ENCODE measurements around the gene MACC1. TPM values are rescaled to one million over a fixed set of nuclear protein-coding genes. Genes with fewer than 3 reads are reported as not detected.
"Not testable (repeated sequence)": the region's sequence is repeated elsewhere in the genome, so short reads cannot be mapped to it uniquely, and the experiment has no call there.

MACC1 gene
- total RNA-seq, 2 experiments from 2014 or later = 0.34 to 0.44 TPM

DNA sequence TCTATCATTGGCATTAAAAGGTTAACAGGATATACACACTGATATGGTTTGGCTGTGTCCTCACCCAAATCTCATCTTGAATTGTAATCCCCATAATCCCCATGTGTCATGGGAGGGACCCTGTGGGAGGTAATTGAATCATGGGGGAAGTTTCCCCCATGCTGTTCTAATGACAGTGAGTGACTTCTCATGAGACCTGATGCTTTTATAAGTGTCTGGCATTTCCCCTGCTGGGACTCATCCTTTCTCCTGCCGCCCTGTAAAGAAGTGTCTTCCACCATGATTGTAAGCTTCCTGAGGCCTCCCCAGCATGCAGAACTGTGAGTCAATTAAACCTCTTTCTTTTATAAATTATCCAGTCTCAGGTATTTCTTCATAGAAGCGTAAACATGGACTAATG lies 9.4 kb downstream of the MACC1 start:
- POLR2A ChIA-PET; H3K4me1 Mint-ChIP-seq; H3K36me3 Mint-ChIP-seq; H3K27ac Mint-ChIP-seq; H3K27me3 Mint-ChIP-seq; DNase-seq; H3K9me3 Mint-ChIP-seq; ATAC-seq (ENCODE audit: low read depth); H3K4me3 Mint-ChIP-seq: not testable (repeated sequence)

DNA sequence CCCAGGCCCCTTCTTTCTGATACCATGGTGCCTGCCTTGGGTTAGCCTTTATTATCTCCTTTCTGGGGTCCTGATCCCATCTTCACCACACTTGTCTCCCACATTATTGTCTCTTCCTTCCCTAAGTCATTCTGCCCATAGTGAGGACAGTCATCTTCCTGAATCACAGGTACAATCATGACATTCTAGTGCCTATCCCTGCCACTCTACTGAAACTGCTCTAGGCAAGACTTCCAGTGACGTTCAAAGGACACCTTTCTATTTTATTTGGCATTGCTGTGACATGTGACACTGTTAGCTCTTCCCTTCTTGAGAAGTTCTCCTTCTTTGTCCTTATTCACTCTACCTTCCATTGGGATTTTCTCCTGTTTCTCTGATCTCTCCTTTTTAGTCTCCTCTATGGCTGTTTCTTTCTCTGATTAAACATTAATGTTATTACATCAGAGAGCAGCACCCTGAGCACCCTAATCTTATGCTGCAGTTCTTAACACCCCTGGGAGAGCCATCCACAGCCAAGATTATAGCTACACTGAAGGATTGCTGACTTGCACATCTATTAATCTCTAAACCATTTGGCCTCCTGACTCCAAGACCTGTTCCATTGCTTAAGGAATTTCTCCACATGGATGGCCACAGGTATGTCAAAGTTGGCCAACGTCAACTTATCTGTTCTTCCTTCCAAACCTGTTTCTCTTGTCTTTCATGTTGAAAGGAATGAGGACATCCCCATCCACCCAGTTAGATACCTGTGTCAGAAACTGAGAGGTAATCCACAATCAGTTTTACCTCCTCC lies 10.9 kb downstream of the MACC1 start:
- no peak for ATAC-seq (ENCODE audit: low read depth)

DNA sequence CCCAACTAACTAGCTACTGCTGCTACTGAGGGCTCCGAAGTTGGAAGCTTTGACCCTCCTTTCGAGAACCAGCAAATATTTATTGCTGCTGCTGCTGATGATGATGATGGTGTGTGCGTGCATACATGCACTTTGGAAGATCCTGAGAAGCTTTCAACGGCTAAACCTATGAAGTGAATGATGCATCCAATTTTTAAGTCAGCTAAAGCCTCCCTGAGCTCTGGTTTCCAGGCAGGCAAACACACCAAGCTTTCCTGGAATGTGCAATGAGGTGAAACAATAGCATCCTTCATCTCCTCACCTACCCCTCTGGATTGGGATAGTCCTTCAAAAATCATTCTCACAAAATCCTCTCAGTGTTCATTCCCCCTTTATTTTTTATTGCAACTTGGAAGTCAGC lies 13.9 kb downstream of the MACC1 start:
- POLR2A ChIA-PET = no interaction called here
- Mint-ChIP-seq H3K4me3 (no peak overlapping the region), H3K36me3 (no peaks in the 10 kb centered on the region), H3K27me3 (no peaks in the 10 kb centered on the region), H3K9me3 (peaks cover 3% of the 10 kb centered on the region), H3K27ac (no peak overlapping the region), H3K4me1 (peaks cover 4% of the 10 kb centered on the region)
- ATAC-seq (ENCODE audit: low read depth) = no peak
- DNase-seq = no peak

More for the DNA sequence above, 10.9 kb downstream of the MACC1 start:
- no peaks in the 10 kb centered on the region for H3K4me1 Mint-ChIP-seq
- no peak for DNase-seq
- POLR2A ChIA-PET = no interaction called here
- no peaks in the 10 kb centered on the region for H3K27me3 Mint-ChIP-seq
- H3K9me3 Mint-ChIP-seq = peaks cover 8% of the 10 kb centered on the region
- no peak overlapping the region for H3K27ac Mint-ChIP-seq
- no peak overlapping the region for H3K4me3 Mint-ChIP-seq
- peaks cover 2% of the 10 kb centered on the region for H3K36me3 Mint-ChIP-seq

DNA sequence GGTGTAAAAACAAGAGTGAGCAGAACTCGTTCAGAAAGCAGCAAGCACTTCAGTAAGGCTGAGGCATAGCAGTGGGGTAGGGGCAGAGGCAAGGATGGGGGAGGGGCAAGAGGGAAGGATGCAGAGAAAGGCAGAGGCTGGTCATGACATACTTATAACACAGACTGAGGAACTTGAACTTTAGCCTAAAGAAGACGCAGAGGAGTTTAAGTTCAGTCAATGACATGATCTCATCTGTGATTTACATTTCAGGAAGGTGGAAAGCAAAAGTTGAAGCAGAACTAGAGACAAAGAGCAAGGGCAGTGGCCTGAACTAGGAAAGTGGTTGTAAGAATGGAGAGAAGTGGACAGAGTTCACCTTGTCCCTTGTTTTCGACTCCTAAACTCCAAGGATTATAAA lies 15.8 kb downstream of the MACC1 start:
- POLR2A ChIA-PET = no interaction called here
- Mint-ChIP-seq H3K4me3 (no peak overlapping the region), H3K4me1 (peaks cover 4% of the 10 kb centered on the region), H3K27ac (no peak overlapping the region), H3K9me3 (no peaks in the 10 kb centered on the region), H3K36me3 (peaks cover 1% of the 10 kb centered on the region), H3K27me3 (no peaks in the 10 kb centered on the region)
- ATAC-seq (ENCODE audit: low read depth) (no peak), DNase-seq (no peak)

DNA sequence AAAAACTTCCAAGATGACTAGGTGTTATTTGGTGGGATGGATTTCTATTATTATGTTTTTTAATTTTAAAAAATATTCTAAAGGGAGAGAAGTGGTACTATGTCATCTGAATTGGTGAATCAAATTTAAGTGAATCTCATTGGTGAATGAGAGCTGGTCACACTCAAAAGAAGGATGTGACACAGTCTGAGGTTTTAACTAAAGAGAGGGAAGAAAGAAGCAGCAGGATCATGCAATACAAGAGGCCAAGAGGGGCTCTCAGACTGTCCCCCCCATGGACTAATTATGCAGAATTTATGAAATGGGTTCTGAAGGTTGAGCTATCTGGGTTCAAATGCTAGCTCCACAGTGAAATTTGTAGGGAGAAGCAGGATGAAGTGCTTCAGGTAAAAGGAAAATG lies 16.2 kb downstream of the MACC1 start:
- no peak overlapping the region for H3K27ac Mint-ChIP-seq
- no peaks in the 10 kb centered on the region for H3K27me3 Mint-ChIP-seq
- ATAC-seq (ENCODE audit: low read depth) (no peak), DNase-seq (no peak)
- H3K4me3 Mint-ChIP-seq = no peak overlapping the region
- H3K36me3 Mint-ChIP-seq = peaks cover 1% of the 10 kb centered on the region
- POLR2A ChIA-PET = no interaction called here
- H3K4me1 Mint-ChIP-seq = peaks cover 4% of the 10 kb centered on the region
- no peaks in the 10 kb centered on the region for H3K9me3 Mint-ChIP-seq

DNA sequence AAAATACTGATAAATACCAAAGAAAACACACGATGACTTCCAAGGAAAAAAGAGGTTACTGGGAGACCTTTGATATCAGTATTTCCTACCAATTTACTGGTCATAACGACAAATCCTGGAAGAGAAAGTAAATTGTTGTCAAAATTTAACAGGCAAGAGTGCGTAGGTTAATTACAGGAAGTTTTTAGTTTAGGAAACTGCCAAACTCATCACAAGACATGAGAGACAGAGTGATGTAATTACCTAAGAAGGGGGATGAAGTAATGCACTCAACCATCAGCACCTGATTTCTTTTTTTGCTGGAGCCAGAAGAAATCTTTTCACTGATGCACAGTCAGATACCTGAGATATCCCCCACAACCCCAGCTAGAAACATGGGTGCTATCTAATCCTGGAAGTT lies 16.8 kb downstream of the MACC1 start:
- H3K9me3 Mint-ChIP-seq = no peaks in the 10 kb centered on the region
- no peak for ATAC-seq (ENCODE audit: low read depth)
- no peak for DNase-seq
- no peak overlapping the region for H3K4me3 Mint-ChIP-seq
- peaks cover 4% of the 10 kb centered on the region for H3K4me1 Mint-ChIP-seq
- POLR2A ChIA-PET = no interaction called here
- H3K27me3 Mint-ChIP-seq = no peaks in the 10 kb centered on the region
- H3K27ac Mint-ChIP-seq = no peak overlapping the region
- peaks cover 1% of the 10 kb centered on the region for H3K36me3 Mint-ChIP-seq

DNA sequence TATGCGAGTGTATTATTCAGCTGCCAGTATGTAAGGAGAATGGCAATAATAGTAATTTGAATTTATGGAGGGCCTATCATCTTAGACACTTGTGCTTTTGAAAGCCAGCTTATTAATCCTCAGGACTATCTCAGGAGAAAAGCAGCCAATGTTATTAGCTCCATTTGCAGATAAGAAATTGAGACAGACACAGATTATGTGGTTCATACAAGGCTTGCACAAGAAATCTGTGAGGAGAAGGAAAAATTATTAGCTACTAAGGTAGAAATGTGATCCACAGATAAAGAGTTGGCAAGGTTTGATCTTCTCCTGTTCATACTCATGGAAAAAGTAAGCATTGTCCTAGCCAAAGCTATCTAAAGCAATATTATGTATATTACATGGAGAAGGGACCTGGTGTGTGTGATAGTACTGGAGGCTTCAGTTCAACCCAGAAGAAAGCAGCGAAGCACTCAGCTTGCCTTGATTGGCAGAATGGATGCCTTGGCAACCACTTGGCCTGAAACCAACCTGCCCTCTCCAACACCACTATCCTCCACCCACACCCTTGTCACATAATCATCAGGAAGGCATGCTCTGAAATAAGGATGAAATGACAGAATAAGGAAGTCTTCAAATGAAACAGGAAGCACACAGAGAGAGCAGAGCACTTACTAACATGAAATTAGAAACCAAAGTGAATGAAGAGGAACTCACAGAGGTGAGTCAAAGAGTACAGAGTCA lies 18.0 kb downstream of the MACC1 start:
- DNase-seq = no peak
- peak overlapping the region; percentile 1 for H3K27ac Mint-ChIP-seq
- H3K4me3 Mint-ChIP-seq = peak overlapping the region; percentile 30
- ATAC-seq (ENCODE audit: low read depth) = peak; percentile 58
- POLR2A ChIA-PET = no interaction called here
- H3K9me3 Mint-ChIP-seq = no peaks in the 10 kb centered on the region
- H3K4me1 Mint-ChIP-seq = peaks cover 4% of the 10 kb centered on the region
- H3K27me3 Mint-ChIP-seq = no peaks in the 10 kb centered on the region
- H3K36me3 Mint-ChIP-seq = peaks cover 1% of the 10 kb centered on the region

DNA sequence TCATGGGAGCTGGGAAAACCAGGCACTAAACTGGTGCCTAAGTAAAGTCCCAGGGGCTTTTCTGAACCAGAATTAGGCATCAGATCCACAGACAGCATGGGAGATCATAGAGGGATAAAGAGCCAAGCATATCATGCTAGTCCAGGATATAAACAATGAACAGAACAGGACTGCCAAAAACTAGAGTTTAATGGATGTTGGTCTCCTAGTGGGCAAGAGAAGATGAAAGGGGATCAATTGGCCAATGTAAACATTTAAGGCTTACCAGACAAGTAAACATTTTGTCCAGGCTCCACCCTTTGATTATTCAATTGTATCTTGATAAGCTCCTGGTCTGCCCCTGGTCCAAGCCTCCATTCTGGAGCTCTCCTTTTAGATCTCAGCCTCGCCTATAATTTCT lies 18.9 kb downstream of the MACC1 start:
- POLR2A ChIA-PET = no interaction called here
- Mint-ChIP-seq H3K27me3 (no peaks in the 10 kb centered on the region), H3K4me1 (peaks cover 4% of the 10 kb centered on the region), H3K9me3 (no peaks in the 10 kb centered on the region), H3K4me3 (no peak overlapping the region), H3K27ac (no peak overlapping the region), H3K36me3 (peaks cover 1% of the 10 kb centered on the region)
- DNase-seq (no peak), ATAC-seq (ENCODE audit: low read depth) (no peak)

DNA sequence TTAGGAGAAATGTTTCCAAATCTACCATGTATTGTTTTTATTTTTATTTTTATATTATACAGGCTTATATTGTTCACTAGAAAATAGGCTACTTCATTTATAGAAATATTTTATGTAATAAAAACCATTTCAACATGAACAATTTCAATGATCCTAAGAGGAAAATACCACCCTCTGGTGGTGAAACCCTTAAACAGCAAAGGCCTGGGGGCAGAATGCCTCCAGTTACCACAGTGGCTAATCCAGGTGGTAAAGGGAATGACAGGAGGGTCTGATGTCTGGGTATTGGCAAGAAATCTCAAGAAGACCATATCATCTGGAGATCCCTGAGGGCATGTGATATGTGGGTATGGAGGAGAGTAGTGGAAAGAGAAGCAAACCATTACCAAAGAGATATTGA lies 19.3 kb downstream of the MACC1 start:
- H3K4me1 Mint-ChIP-seq = peaks cover 4% of the 10 kb centered on the region
- DNase-seq (no peak), ATAC-seq (ENCODE audit: low read depth) (no peak)
- peaks cover 1% of the 10 kb centered on the region for H3K36me3 Mint-ChIP-seq
- H3K27ac Mint-ChIP-seq = no peak overlapping the region
- POLR2A ChIA-PET = no interaction called here
- H3K9me3 Mint-ChIP-seq = no peaks in the 10 kb centered on the region
- no peaks in the 10 kb centered on the region for H3K27me3 Mint-ChIP-seq
- H3K4me3 Mint-ChIP-seq = no peak overlapping the region

DNA sequence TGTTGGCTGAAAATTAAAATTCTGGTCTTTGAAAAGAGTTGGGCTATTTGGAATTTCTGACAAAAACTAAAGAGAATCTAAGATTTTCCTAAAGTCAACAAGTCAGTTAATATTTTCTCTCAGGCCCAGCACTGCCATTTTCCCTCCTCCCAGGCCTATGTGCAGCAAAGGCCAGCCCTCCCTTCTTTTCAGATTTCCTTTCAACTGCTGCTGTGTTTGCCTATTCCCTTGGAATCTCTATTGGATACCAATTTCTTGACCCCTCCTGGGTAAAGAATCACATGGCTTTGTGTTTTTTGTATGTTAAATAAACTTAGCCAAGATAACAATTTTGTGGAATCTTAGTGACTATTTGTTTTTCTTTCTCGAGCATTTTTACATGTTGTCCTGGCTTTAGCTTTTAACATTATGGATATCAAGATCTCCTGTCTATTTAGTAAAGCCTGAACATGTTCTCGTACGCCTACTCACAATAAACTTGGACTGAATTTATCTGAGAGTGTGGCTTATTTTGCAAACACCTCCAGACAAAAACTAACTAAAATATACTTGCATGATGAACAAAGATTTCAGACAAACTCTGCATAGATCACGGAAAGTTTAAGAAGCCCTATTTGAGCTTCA lies 19.9 kb downstream of the MACC1 start:
- Mint-ChIP-seq H3K36me3 (peaks cover 1% of the 10 kb centered on the region), H3K27ac (no peak overlapping the region), H3K9me3 (no peaks in the 10 kb centered on the region), H3K4me1 (peaks cover 4% of the 10 kb centered on the region), H3K4me3 (no peak overlapping the region), H3K27me3 (no peaks in the 10 kb centered on the region)
- DNase-seq (no peak), ATAC-seq (ENCODE audit: low read depth) (no peak)
- POLR2A ChIA-PET = no interaction called here

DNA sequence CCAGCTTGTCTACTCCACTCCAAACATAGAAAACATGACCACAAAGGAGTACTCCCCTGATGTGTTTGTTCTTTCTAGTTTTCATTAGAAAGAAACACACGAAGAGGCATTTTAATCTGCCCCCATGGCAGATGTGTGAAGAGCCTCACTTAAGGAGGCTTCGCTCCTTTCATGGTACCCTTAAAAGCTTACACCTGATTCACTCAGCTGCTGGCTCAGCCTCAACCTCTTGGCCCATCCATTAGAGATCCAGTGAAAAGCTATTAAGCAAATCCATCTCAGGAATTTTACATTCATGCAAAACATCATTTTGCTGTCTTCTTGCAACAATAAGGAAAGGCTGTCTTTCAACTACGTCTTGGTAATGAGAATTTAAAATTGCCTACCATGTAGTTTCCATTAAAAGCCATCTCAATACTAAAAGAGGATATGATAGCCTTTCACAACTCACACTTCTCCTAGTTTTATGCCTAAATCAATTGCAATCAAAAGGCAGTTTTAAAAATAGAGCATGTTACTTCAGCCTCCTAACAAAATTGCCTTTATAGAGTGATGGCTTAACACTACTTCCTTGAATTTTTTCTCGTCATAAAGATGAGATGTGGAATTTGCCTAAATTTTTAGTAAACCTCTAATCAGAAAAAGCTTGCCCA lies 22.7 kb downstream of the MACC1 start:
- H3K9me3 Mint-ChIP-seq = no peaks in the 10 kb centered on the region
- H3K36me3 Mint-ChIP-seq = peaks cover 1% of the 10 kb centered on the region
- DNase-seq = no peak
- no peak overlapping the region for H3K4me3 Mint-ChIP-seq
- POLR2A ChIA-PET = no interaction called here
- H3K4me1 Mint-ChIP-seq = peaks cover 3% of the 10 kb centered on the region
- no peak overlapping the region for H3K27ac Mint-ChIP-seq
- H3K27me3 Mint-ChIP-seq = no peaks in the 10 kb centered on the region
- no peak for ATAC-seq (ENCODE audit: low read depth)

DNA sequence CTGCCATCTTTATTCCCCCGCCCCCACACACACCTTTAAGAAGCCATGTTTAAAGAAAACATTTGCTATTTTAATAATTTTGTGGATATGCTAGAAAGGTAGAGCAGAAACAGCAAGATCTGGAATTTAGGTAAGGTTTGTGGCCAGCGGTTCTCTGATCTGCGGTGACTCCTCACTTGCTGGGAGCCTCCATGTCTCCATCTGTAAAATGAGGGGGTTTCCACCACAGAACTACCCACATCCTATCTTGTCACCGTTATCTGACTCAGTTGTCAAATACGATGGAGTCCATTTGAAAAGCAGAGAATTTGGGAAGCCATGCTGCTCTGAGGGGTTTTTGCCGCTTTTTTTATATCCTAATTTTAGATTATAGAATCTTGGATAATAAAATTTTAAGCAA lies 23.3 kb downstream of the MACC1 start:
- Mint-ChIP-seq H3K4me1 (no peaks in the 10 kb centered on the region), H3K27ac (no peak overlapping the region), H3K27me3 (no peaks in the 10 kb centered on the region), H3K4me3 (no peak overlapping the region), H3K9me3 (no peaks in the 10 kb centered on the region), H3K36me3 (peaks cover 1% of the 10 kb centered on the region)
- POLR2A ChIA-PET = no interaction called here
- DNase-seq (no peak), ATAC-seq (ENCODE audit: low read depth) (no peak)

DNA sequence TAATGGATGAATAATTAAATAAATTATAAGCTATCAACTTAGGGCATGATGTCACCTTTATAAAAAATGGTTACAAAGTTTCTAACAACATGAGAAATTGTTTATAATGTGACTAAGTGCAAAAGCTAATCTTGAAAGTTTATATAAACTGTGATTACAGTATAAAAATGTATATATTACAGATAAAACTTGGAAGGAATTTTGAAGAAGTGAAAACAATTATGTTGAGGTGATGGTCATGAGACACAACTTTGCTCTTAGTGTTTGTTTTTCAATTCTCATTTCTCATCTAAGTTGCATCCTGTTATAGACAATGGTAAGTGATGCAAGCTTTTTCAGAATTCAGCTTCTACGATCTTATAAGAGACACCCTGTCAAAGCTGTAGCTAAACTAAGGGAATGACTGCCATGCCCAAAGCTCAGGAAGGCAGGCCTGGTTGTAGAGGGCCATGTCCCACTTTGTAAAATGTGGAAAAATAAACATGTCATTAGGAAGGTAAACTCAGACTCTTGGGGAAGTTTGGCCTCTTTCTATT lies 23.9 kb downstream of the MACC1 start:
- POLR2A ChIA-PET = no interaction called here
- no peak for ATAC-seq (ENCODE audit: low read depth)
- Mint-ChIP-seq H3K27ac (no peak overlapping the region), H3K4me3 (no peak overlapping the region), H3K9me3 (peaks cover 2% of the 10 kb centered on the region), H3K36me3 (peaks cover 1% of the 10 kb centered on the region), H3K4me1 (no peaks in the 10 kb centered on the region), H3K27me3 (no peaks in the 10 kb centered on the region)
- no peak for DNase-seq
